ENCODE data around the gene CDON.

DNA sequence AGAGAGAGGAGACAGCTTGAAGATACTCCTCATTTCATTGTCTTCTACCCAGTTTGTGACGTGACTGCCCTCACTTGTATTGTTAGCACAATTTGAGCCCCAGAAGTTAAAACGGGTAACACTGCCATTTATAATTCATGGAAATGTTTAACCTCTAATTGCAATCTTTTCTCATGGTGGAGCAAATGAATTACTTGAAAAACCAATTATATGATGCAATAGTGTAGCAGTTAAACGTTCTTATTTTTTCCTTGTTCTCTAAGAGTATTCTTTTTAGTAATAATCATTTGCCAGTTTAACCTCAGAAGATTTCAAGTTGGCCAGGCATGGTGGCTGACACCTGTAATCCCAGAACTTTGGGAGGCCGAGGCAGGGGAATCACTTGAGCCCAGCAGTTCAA is 56.6 kb downstream of the CDON start:
- TF ChIP-seq, protein P1, sequence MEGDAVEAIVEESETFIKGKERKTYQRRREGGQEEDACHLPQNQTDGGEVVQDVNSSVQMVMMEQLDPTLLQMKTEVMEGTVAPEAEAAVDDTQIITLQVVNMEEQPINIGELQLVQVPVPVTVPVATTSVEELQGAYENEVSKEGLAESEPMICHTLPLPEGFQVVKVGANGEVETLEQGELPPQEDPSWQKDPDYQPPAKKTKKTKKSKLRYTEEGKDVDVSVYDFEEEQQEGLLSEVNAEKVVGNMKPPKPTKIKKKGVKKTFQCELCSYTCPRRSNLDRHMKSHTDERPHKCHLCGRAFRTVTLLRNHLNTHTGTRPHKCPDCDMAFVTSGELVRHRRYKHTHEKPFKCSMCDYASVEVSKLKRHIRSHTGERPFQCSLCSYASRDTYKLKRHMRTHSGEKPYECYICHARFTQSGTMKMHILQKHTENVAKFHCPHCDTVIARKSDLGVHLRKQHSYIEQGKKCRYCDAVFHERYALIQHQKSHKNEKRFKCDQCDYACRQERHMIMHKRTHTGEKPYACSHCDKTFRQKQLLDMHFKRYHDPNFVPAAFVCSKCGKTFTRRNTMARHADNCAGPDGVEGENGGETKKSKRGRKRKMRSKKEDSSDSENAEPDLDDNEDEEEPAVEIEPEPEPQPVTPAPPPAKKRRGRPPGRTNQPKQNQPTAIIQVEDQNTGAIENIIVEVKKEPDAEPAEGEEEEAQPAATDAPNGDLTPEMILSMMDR (conservative IDR thresholded peaks at IDR 0.05 in 1 of 2, IDR thresholded peaks at IDR 0.05 in 1 of 2; ENCODE audit: low read depth in 1 of 2, low read length in 2 of 2) = no peak
- TF ChIP-seq EZH2 (IDR thresholded peaks at IDR 0.05; ENCODE audit: low read length, missing control alignments) = no peak
